H1 (cell line): Measurements from ENCODE around the gene TAF15. TPM values are rescaled to one million over a fixed set of nuclear protein-coding genes. Genes with fewer than 3 reads are reported as not detected.

Experiments used
- CTCF ChIA-PET: fragments of 300-600 bp; sonication (Branson Sonifier 250); formaldehyde crosslinking; loops from one replicate; lab custom pipeline; 2021; ENCODE audit not compliant: partially characterized antibody; lab: Charles Lee
- POLR2A ChIA-PET: fragments of 300-600 bp; sonication (Branson Sonifier 250); formaldehyde crosslinking; loops from one replicate; lab custom pipeline; 2021; ENCODE audit warnings: inconsistent platforms; ENCODE audit not compliant: partially characterized antibody; lab: Charles Lee
- DNase-seq, 2 experiments: peaks; one replicate each; pipeline versions ENCODE4 v3.0.0 to v3.0.0-alpha.2; 2010 to 2022; ENCODE audit warnings: low spot score in 2 of 2, low read depth in 1 of 2, mixed read lengths in 1 of 2
- FAIRE-seq: peaks from 2 replicates; lab custom pipeline; 2011; peaks lifted over from hg19 to GRCh38; lab: Jason Lieb, UNC
- H2AFZ ChIP-seq: 2 replicates; pipeline ENCODE4 v1.8.1; 2012; ENCODE audit warnings: low read length, inconsistent platforms
- H2AK5ac ChIP-seq: 2 replicates; pipeline ENCODE4 v1.6.1; 2013; ENCODE audit warnings: low read depth, low read length
- H2BK120ac ChIP-seq: replicated peaks from 2 replicates; pipeline ENCODE3; 2013; ENCODE audit warnings: low read depth, low read length, inconsistent platforms
- H2BK12ac ChIP-seq: 2 replicates; pipeline ENCODE4 v1.6.1; 2013; ENCODE audit warnings: low read depth, low read length
- H2BK15ac ChIP-seq: 2 replicates; pipeline ENCODE4 v1.6.1; 2013; ENCODE audit warnings: low read length
- H2BK20ac ChIP-seq: 2 replicates; pipeline ENCODE4 v1.6.1; 2013; ENCODE audit warnings: low read length
- H2BK5ac ChIP-seq: 2 replicates; pipeline ENCODE4 v1.6.1; 2013; ENCODE audit warnings: low read depth, low read length
- H3K14ac ChIP-seq: 2 replicates; pipeline ENCODE4 v1.6.1; 2013; ENCODE audit warnings: inconsistent platforms; ENCODE audit not compliant: insufficient read length
- H3K18ac ChIP-seq: 2 replicates; pipeline ENCODE4 v1.6.1; 2013; ENCODE audit warnings: low read length; ENCODE audit errors: extremely low read depth
- H3K23ac ChIP-seq: 2 replicates; pipeline ENCODE4 v1.6.1; 2013; ENCODE audit warnings: inconsistent platforms; ENCODE audit not compliant: insufficient read length
- H3K23me2 ChIP-seq: 2 replicates; pipeline ENCODE4 v1.6.1; 2013; ENCODE audit warnings: low read depth, low read length
- H3K27ac ChIP-seq: 2 replicates; pipeline ENCODE4 v1.6.1; 2011; ENCODE audit warnings: low read depth, low read length, inconsistent platforms
- H3K27me3 ChIP-seq, 4 experiments: replicated peaks in 1 of 4; 1 replicate in 1 of 4; 2 replicates in 3 of 4; pipeline versions ENCODE4 v1.6.1 to v1.8.1; 2011 to 2013; ENCODE audit warnings: low read length in 3 of 4, mild to moderate bottlenecking in 3 of 4, inconsistent platforms in 2 of 4, mixed read lengths in 2 of 4, moderate library complexity in 1 of 4; ENCODE audit not compliant: control insufficient read depth in 3 of 4, insufficient read depth in 3 of 4; ENCODE audit errors: extremely low read depth in 1 of 4
- H3K36me3 ChIP-seq, 4 experiments: 2 replicates each; pipeline versions ENCODE4 v1.6.1 to v1.8.1; 2011 to 2013; ENCODE audit warnings: mild to moderate bottlenecking in 4 of 4, low read length in 3 of 4, moderate library complexity in 2 of 4, control low read depth in 1 of 4, inconsistent platforms in 1 of 4; ENCODE audit not compliant: insufficient read depth in 4 of 4, control insufficient read depth in 2 of 4
- H3K4ac ChIP-seq: replicated peaks from 2 replicates; pipeline ENCODE3; 2013; ENCODE audit warnings: low read length, low read depth, mixed read lengths, inconsistent platforms; ENCODE audit not compliant: insufficient read length
- H3K4me1 ChIP-seq, 4 experiments: replicated peaks in 1 of 4; 1 replicate in 1 of 4; 2 replicates in 3 of 4; pipeline versions ENCODE4 v1.6.1 to v1.8.1; 2011 to 2013; ENCODE audit warnings: low read length in 3 of 4, inconsistent platforms in 2 of 4, mixed read lengths in 1 of 4; ENCODE audit not compliant: insufficient read depth in 4 of 4, control insufficient read depth in 3 of 4
- H3K4me2 ChIP-seq, 2 experiments: 2 replicates each; pipeline versions ENCODE4 v1.6.1 to v1.8.1; 2011 to 2013; ENCODE audit warnings: low read depth in 2 of 2, low read length in 2 of 2, control low read depth in 1 of 2, inconsistent platforms in 1 of 2, mild to moderate bottlenecking in 1 of 2; ENCODE audit not compliant: insufficient read depth in 1 of 2
- H3K4me3 ChIP-seq, 4 experiments: fragments of 200-600, 300-600 bp in 1 of 4; sonication (generic), shearing (Covaris generic), sonication (Bioruptor Twin) in 1 of 4; 2 replicates each; pipeline versions ENCODE4 v1.5.1 to v1.8.1; 2011 to 2016; ENCODE audit warnings: low read length in 4 of 4, low read depth in 3 of 4, control low read depth in 2 of 4, inconsistent platforms in 2 of 4, mild to moderate bottlenecking in 2 of 4, mixed read lengths in 1 of 4, moderate library complexity in 1 of 4; ENCODE audit not compliant: insufficient read depth in 2 of 4; ENCODE audit errors: extremely low read depth in 1 of 4
- H3K56ac ChIP-seq: replicated peaks from 2 replicates; pipeline ENCODE3; 2013; ENCODE audit warnings: low read depth, mild to moderate bottlenecking, mixed read lengths, low read length, inconsistent platforms; ENCODE audit not compliant: insufficient read length
- H3K79me1 ChIP-seq: 2 replicates; pipeline ENCODE4 v1.6.1; 2013; ENCODE audit warnings: low read depth, low read length, control low read depth
- H3K79me2 ChIP-seq, 2 experiments: 2 replicates each; pipeline versions ENCODE4 v1.6.1 to v1.8.1; 2012 to 2013; ENCODE audit warnings: low read length in 2 of 2, mild to moderate bottlenecking in 2 of 2, inconsistent platforms in 1 of 2; ENCODE audit not compliant: insufficient read depth in 2 of 2, control insufficient read depth in 1 of 2
- H3K9ac ChIP-seq, 4 experiments: replicated peaks in 1 of 4; 1 replicate in 1 of 4; 2 replicates in 3 of 4; pipeline versions ENCODE4 v1.6.1 to v1.8.1; 2011 to 2013; ENCODE audit warnings: low read depth in 3 of 4, low read length in 3 of 4, control low read depth in 2 of 4, mild to moderate bottlenecking in 2 of 4, moderate library complexity in 2 of 4, inconsistent platforms in 1 of 4; ENCODE audit errors: extremely low read depth in 1 of 4
- H3K9me3 ChIP-seq, 2 experiments: 2 replicates each; pipeline versions ENCODE4 v1.6.1 to v1.8.1; 2012 to 2013; ENCODE audit warnings: mild to moderate bottlenecking in 2 of 2, moderate library complexity in 2 of 2, control low read depth in 1 of 2, inconsistent platforms in 1 of 2, low read depth in 1 of 2, low read length in 1 of 2, mixed read lengths in 1 of 2; ENCODE audit not compliant: insufficient read depth in 2 of 2
- H4K20me1 ChIP-seq, 2 experiments: replicated peaks in 1 of 2; 2 replicates each; pipeline versions ENCODE3 to v1.8.1; 2011 to 2013; ENCODE audit warnings: inconsistent platforms in 2 of 2, low read length in 2 of 2, mild to moderate bottlenecking in 1 of 2; ENCODE audit not compliant: insufficient read depth in 2 of 2, control insufficient read depth in 1 of 2
- H4K5ac ChIP-seq: 2 replicates; pipeline ENCODE4 v1.6.1; 2013; ENCODE audit warnings: low read length, low read depth, mixed read lengths, inconsistent platforms; ENCODE audit not compliant: insufficient read length
- H4K8ac ChIP-seq: 2 replicates; pipeline ENCODE4 v1.8.0; 2013; ENCODE audit warnings: mild to moderate bottlenecking, moderate library complexity, low read length, inconsistent platforms; ENCODE audit not compliant: insufficient read depth; ENCODE audit errors: extremely low read depth
- H4K91ac ChIP-seq: replicated peaks from 2 replicates; pipeline ENCODE3; 2013; ENCODE audit warnings: low read length, mixed read lengths, inconsistent platforms; ENCODE audit not compliant: insufficient read length
- CHD2 ChIP-seq: IDR thresholded peaks from 2 replicates; pipeline ENCODE4 v1.6.1; 2012; ENCODE audit warnings: low read length, improper control_type of control experiment
- RAD21 ChIP-seq, 2 experiments: IDR thresholded peaks in 1 of 2; conservative IDR thresholded peaks in 1 of 2; 2 replicates each; pipeline ENCODE4 v1.6.1; 2011; ENCODE audit warnings: low read depth in 2 of 2, low read length in 2 of 2, improper control_type of control experiment in 1 of 2, inconsistent platforms in 1 of 2, mild to moderate bottlenecking in 1 of 2, moderate library complexity in 1 of 2
- SP2 ChIP-seq: IDR thresholded peaks from 2 replicates; pipeline ENCODE4 v1.6.1; 2012; ENCODE audit warnings: mild to moderate bottlenecking, low read length, inconsistent platforms
- SUZ12 ChIP-seq: fragments of 200-600 bp; sonication (generic); IDR thresholded peaks from 2 replicates; pipeline ENCODE4 v1.6.1; 2012; ENCODE audit warnings: mild to moderate bottlenecking, inconsistent platforms, low read length, moderate library complexity, mixed read lengths
- TAF1 ChIP-seq: IDR thresholded peaks from 2 replicates; pipeline ENCODE4 v1.6.1; 2011; ENCODE audit warnings: mild to moderate bottlenecking, low read depth, low read length
- WGBS, 2 experiments: shearing (Covaris generic) in 1 of 2; methylation state at CpG; one replicate each; pipeline versions ENCODE4 v1.1.6 to v1.1.7; 2013 to 2015; ENCODE audit warnings: low lambda C conversion rate in 2 of 2, mixed read lengths in 2 of 2, inconsistent platforms in 1 of 2, low coverage in 1 of 2, missing lambda C conversion rate in 1 of 2; ENCODE audit not compliant: insufficient replicate concordance in 2 of 2, insufficient coverage in 1 of 2, insufficient read length in 1 of 2; ENCODE audit errors: extremely low coverage in 1 of 2, missing lambda C conversion rate in 1 of 2; 5-methylcytosine and 5-hydroxymethylcytosine counted together
- polyA plus RNA-seq, 7 experiments: library from polyadenylated mRNA; depleted of rRNA in 3 of 7; stranded (reverse) in 5 of 7; unstranded in 2 of 7; fragments of >200 nt in 5 of 7; fragments of 200-250 nt in 2 of 7; gene quantifications; 1 replicate in 5 of 7; 2 replicates in 1 of 7; 4 replicates in 1 of 7; pipeline versions ENCODE4 v1.2.1 to v1.2.3, GENCODE V29; 2011 to 2013; ENCODE audit warnings: missing spikeins in 2 of 7, mixed read lengths in 2 of 7
- total RNA-seq: library from RNA; stranded (reverse); fragmentation: NEBNext Ultra II Directional; extraction: Animal tissue kit (Norgen Biotek cat#: 25700); gene quantifications from 2 replicates; pipeline ENCODE4 v1.2.1, GENCODE V29; 2021
- TF ChIP-seq, protein P1 (sequence below): IDR thresholded peaks from 2 replicates; pipeline ENCODE4 v1.6.1; 2011; ENCODE audit warnings: low read length, improper control_type of control experiment
- TF ChIP-seq, protein P2 (sequence below), 3 experiments: IDR thresholded peaks; 1 replicate in 2 of 3; 2 replicates in 1 of 3; pipeline versions ENCODE4 v1.5.1 to v1.6.1; 2011; ENCODE audit warnings: low read length in 3 of 3, mild to moderate bottlenecking in 3 of 3, inconsistent platforms in 2 of 3, low read depth in 1 of 3, moderate library complexity in 1 of 3; ENCODE audit not compliant: insufficient read depth in 1 of 3; ENCODE audit errors: control extremely low read depth in 1 of 3

Gene TAF15
- total and polyA plus RNA-seq, 2 of the 8 experiments (the other 6 are each of a cell fraction or from before 2014, with no cell fraction given): 80.1 to 338 TPM

DNA sequence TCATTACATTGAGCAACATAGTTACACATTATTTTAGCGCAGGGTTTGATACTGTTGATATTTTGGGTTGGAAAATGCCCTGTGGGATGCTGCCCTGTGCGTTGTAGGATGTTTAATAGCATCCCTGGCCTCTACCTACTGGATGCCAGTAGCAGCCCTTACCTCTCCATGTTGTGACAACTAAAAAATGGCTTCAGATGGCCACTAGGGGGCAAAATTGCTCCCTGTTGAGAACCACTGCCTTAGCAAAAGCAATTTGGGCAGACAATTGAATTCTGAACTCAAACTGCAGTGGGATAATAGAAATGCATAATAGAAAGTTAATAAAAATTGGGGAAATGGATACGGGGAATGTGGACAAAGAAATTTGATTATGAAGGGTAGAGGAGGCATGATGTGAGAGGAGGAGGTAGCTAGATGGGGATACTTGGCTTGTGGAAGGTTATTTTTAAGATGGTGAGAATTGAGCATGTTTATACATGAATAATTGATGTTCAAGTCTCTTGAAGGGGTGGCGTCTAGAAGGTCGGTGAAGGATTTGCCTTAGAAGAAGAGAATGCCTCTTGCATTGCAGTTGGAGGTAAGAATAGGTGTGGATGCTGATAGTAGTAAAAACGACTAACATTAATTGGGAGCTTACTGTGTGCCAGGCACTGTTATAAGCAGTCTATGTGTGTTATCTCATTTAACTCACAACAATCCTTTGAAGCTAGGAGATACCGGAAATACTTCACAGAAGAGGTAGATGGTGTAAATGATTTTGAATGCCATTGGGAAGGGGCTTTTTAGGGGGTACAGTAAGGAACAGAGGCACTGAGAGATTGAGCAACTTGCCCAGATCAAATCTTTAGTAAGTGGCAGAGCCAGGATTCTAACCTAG is 40.4 kb downstream of the TAF15 start:
- Histone ChIP-seq H2AFZ (no peak overlapping the region), H3K36me3 (peaks cover 10 to 52% (median 32%) of the 10 kb centered on the region in 4 experiments), H3K4me2 (no peak overlapping the region), H3K79me2 (no peaks in the 10 kb centered on the region), H3K56ac (no peak overlapping the region), H2BK120ac (no peak overlapping the region), H2BK5ac (no peak overlapping the region), H4K91ac (no peak overlapping the region), H3K9me3 (no peaks in the 10 kb centered on the region), H3K4me1 (no peaks in the 10 kb centered on the region), H4K8ac (no peak overlapping the region), H3K14ac (no peak overlapping the region), H2BK12ac (no peak overlapping the region), H3K27ac (no peak overlapping the region), H3K4ac (no peak overlapping the region), H3K23ac (no peak overlapping the region), H4K20me1 (peaks cover 2 to 4% of the 10 kb centered on the region in 2 experiments), H3K79me1 (no peaks in the 10 kb centered on the region), H3K9ac (no peak overlapping the region), H3K27me3 (no peaks in the 10 kb centered on the region), H3K23me2 (no peaks in the 10 kb centered on the region; the same call in 1 of the 2 replicates), H2BK20ac (no peak overlapping the region), H3K4me3 (no peak overlapping the region), H4K5ac (no peak overlapping the region), H2AK5ac (no peak overlapping the region), H2BK15ac (no peak overlapping the region), H3K18ac (no peak overlapping the region)
- DNase-seq (peak; percentile 31 to 58), FAIRE-seq (no peak)
- ChIA-PET POLR2A (interaction anchor here (0.6 to 3.8 kb wide), 12 partner anchors 8 to 1694 kb away, joined by 3 to 16 read pairs (median 5); partner anchors contain the start of gene TAF15), CTCF (interaction anchor here (0.6 to 5.2 kb wide), 26 partner anchors 8 to 1913 kb away, joined by 3 to 32 read pairs (median 3); partner anchors contain the start of genes CCL15 and HEATR9)
- WGBS, 2 experiments: 81 to 100% methylated on average over 1 to 7 of the region's 7 CpGs
- TF ChIP-seq, protein P1, sequence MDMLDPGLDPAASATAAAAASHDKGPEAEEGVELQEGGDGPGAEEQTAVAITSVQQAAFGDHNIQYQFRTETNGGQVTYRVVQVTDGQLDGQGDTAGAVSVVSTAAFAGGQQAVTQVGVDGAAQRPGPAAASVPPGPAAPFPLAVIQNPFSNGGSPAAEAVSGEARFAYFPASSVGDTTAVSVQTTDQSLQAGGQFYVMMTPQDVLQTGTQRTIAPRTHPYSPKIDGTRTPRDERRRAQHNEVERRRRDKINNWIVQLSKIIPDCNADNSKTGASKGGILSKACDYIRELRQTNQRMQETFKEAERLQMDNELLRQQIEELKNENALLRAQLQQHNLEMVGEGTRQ: no peak
- TF ChIP-seq SUZ12: no peak
- no peak for TF ChIP-seq CHD2
- TF ChIP-seq TAF1: no peak
- TF ChIP-seq SP2: no peak
- TF ChIP-seq, protein P2, sequence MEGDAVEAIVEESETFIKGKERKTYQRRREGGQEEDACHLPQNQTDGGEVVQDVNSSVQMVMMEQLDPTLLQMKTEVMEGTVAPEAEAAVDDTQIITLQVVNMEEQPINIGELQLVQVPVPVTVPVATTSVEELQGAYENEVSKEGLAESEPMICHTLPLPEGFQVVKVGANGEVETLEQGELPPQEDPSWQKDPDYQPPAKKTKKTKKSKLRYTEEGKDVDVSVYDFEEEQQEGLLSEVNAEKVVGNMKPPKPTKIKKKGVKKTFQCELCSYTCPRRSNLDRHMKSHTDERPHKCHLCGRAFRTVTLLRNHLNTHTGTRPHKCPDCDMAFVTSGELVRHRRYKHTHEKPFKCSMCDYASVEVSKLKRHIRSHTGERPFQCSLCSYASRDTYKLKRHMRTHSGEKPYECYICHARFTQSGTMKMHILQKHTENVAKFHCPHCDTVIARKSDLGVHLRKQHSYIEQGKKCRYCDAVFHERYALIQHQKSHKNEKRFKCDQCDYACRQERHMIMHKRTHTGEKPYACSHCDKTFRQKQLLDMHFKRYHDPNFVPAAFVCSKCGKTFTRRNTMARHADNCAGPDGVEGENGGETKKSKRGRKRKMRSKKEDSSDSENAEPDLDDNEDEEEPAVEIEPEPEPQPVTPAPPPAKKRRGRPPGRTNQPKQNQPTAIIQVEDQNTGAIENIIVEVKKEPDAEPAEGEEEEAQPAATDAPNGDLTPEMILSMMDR (IDR thresholded peaks at IDR 0.05; ENCODE audit: control extremely low read depth in 1 of 3, insufficient read depth in 1 of 3, low read depth in 1 of 3, low read length in 3 of 3): peak; percentile 12 to 81 (median 65)
- peak; percentile 64 to 77 for TF ChIP-seq RAD21 (IDR thresholded peaks at IDR 0.05 in 1 of 2, conservative IDR thresholded peaks at IDR 0.05 in 1 of 2; ENCODE audit: low read depth in 2 of 2, low read length in 2 of 2)
